ENCODE results near the gene MAP4K4.

DNA sequence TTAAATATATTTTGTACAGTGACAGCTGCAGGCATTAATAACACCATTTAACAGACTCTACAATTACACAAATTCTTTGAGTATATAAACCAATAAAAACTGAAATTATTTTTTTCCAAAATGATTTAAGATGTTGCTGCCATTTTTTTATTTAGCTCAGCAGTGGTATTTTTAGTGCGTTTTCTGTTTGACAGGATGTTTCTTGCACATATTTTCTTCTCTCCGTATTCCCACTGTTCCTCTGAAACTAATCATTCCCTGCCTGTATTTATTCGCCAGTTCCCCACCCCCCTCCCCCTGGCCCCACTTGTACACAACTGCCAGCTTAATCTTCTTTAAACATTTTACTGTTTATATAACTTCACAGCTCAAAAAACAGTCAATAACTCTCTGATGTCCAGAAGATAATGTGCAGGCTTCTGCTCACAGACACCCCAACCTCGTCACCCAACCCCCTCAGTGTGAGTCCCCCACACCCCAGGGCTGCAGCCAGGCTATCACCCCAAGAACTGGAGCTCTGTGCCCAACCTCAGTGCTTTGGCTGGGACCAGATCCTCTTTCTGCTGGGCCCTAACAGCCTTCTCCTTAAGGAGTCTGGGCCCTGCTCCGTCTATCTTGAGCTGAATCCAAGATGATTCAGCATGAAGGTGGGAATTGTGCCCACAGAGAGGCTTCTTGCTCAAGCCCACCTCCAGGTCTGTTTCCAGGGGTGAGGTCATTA, 41.6 kb upstream of the MAP4K4 start:
- TF ChIP-seq, protein P1, sequence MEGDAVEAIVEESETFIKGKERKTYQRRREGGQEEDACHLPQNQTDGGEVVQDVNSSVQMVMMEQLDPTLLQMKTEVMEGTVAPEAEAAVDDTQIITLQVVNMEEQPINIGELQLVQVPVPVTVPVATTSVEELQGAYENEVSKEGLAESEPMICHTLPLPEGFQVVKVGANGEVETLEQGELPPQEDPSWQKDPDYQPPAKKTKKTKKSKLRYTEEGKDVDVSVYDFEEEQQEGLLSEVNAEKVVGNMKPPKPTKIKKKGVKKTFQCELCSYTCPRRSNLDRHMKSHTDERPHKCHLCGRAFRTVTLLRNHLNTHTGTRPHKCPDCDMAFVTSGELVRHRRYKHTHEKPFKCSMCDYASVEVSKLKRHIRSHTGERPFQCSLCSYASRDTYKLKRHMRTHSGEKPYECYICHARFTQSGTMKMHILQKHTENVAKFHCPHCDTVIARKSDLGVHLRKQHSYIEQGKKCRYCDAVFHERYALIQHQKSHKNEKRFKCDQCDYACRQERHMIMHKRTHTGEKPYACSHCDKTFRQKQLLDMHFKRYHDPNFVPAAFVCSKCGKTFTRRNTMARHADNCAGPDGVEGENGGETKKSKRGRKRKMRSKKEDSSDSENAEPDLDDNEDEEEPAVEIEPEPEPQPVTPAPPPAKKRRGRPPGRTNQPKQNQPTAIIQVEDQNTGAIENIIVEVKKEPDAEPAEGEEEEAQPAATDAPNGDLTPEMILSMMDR (IDR thresholded peaks at IDR 0.05), result no peak
- no peak for TF ChIP-seq POLR2A (IDR thresholded peaks at IDR 0.05)

Measured in adrenal gland (tissue), 5 donors.